NCI-H460 (cell line): Measurements from ENCODE around the gene EFNA4. TPM values are rescaled to one million over a fixed set of nuclear protein-coding genes. Genes with fewer than 3 reads are reported as not detected.

Source experiments
- DNase-seq: peaks from one replicate; pipeline ENCODE4 v3.0.0-alpha.2; 2016; ENCODE audit warnings: low read depth; ENCODE audit errors: extremely low read depth
- total RNA-seq: library from RNA; depleted of rRNA; stranded (reverse); fragments of >200 nt; shearing (Covaris generic); gene quantifications from 2 replicates; pipeline ENCODE4 v1.2.3, GENCODE V29; 2014

The EFNA4 gene
- total RNA-seq, 1 experiment from 2014 or later = 12.1 TPM

DNA sequence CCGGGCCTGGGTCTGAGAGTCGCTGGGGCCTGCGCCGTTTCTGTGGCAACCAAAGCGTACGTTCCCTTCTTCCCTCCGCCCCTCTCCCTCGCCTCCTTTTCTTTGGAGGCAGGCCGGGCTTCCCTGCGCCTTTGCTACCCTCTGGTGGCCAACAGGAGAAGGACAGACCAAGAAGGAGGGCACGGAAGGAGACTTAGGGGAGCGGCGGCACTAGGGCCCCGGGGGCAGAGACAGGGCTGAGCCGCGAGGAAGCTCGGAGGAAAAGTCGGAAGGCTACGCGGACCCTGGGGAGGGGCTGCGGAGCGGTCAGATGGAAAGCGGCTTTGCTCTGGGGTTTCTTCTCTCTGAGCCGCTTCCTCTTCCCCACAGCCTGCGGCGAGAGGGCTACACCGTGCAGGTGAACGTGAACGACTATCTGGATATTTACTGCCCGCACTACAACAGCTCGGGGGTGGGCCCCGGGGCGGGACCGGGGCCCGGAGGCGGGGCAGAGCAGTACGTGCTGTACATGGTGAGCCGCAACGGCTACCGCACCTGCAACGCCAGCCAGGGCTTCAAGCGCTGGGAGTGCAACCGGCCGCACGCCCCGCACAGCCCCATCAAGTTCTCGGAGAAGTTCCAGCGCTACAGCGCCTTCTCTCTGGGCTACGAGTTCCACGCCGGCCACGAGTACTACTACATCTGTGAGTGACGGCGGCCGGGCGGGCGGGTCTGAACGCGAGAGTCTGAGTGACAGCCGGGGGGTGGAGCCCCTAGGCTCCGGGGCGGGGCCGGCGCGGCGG is 21.4 kb downstream of the EFNA4 start:
- DNase-seq = peak; percentile 98

DNA sequence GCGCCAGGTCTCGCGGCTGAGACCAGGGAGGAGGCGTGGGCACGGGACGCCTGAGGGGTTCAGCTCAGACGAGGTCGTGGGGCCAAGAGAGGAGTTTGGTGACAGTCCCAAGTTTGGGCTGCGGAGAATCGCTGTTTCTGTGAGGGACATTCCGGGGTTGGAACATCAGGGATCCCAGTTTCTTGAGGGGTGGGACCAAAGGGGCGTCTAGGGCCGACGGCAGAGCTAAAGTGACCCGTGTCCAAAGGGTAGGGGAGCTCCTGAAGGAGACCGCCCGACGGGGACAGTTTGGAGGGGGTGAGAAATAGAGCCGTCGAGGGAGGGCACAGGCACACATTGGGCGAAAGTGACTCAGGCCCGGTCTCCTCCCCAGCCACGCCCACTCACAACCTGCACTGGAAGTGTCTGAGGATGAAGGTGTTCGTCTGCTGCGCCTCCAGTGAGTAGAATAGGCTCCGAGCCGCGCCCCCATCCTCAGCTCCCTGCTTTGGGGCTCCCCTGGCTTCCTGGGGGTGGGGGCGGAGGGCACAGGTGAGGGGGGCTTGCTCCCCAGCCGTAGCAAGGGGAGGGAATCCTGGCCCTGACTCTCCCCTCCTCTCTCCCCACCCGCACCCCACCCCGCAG is 22.1 kb downstream of the EFNA4 start:
- peak; percentile 52 for DNase-seq

DNA sequence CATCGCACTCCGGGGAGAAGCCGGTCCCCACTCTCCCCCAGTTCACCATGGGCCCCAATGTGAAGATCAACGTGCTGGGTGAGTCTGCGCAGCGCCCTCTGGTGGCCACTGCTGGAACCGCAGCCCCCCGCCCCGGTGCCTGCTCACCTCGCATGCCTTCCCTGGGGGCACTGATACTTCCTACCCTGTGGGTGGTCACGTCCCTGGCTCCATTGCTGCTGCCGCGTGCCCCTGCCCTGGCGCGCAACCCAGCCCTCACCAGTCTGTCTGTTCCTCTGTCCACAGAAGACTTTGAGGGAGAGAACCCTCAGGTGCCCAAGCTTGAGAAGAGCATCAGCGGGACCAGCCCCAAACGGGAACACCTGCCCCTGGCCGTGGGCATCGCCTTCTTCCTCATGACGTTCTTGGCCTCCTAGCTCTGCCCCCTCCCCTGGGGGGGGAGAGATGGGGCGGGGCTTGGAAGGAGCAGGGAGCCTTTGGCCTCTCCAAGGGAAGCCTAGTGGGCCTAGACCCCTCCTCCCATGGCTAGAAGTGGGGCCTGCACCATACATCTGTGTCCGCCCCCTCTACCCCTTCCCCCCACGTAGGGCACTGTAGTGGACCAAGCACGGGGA is 22.7 kb downstream of the EFNA4 start:
- DNase-seq = peak; percentile 52

DNA sequence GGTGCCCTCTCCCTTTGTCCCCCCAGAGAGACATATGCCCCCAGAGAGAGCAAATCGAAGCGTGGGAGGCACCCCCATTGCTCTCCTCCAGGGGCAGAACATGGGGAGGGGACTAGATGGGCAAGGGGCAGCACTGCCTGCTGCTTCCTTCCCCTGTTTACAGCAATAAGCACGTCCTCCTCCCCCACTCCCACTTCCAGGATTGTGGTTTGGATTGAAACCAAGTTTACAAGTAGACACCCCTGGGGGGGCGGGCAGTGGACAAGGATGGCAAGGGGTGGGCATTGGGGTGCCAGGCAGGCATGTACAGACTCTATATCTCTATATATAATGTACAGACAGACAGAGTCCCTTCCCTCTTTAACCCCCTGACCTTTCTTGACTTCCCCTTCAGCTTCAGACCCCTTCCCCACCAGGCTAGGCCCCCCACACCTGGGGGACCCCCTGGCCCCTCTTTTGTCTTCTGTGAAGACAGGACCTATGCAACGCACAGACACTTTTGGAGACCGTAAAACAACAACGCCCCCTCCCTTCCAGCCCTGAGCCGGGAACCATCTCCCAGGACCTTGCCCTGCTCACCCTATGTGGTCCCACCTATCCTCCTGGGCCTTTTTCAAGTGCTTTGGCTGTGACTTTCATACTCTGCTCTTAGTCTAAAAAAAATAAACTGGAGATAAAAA is 23.5 kb downstream of the EFNA4 start:
- no peak for DNase-seq

DNA sequence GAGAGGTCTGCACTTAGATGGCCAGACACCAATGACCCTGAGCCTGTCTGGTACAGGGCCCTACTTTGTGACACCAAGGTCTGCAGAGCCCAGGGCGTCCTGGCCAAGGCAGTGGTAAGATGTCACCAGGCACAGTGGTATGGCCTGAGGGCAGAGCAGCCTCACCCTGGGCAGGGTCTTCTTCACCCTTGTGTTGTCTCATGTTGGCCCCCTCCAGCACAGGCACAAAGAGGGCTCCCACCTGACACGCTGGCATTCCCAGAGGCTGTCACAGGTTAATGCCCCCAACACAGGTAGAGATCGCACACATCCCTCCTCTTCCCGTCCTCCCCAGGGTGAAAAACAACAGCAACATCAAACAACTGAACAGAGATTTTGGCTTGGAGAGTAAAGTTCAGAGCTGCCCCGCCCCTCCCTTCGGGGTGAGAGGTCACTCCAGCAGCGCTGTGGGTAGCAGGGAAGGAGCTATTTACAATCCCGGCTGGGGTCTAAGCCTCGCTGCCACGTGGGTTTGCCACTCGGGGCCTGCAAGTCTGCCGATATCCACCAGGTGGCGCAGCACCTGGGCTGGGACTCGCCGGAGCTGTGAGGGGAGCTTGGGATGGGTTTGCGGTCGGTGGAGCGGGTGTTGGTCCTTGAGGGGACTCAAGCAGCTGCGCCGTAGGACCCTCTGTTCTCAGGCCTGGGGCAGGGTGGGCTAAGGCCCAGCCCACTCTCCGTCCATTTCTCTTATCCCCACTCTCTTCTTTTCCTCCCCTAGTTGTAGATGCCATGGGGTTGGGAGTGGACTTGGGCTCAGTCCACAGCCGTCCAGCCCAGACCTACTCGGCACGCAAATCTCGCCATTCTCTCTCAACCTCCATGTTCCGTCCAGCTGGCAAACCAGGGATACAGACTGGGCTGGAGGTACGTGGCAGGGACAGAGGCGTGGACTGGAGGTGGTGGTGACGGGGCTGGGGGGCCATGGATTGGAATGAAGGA is 27.8 kb downstream of the EFNA4 start:
- peak; percentile 80 for DNase-seq

DNA sequence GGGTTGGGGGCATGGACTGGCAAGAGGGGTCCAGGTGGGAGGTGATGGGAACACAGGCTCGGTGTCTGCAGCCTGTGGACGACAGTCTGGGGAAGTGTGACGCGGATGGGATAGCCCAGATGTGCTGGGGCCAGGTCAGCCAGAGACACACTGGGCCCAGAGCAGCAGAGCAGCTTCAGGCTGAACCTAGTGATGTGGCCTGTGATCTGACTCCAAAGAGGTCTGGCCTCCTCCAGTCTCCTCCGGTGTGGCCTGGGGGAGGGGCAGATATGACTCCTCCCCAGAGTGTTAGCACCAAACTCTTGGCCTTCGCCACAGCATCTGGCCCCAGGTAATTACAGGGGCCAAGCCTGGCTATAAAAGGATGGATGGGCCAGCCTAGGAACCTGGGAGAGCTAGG is 28.6 kb downstream of the EFNA4 start:
- no peak for DNase-seq

DNA sequence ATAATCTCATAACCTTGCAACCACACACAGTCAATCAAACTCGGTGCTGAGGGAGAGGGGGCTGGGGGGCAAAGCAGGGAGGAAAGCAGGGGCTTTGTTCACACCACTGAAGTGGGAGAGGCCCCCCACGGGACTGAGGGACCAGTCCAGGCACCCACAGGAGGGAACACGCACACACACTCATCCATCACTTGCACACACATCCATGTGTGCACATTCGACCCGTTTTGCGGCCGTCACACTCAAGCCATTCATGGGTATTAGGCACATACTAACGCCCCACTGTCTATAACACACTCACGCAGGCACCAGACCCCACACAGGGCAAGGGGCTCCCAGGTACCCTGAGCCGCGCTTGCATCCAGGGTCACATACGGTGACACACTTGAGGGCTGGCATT is 29.1 kb downstream of the EFNA4 start:
- DNase-seq = no peak

DNA sequence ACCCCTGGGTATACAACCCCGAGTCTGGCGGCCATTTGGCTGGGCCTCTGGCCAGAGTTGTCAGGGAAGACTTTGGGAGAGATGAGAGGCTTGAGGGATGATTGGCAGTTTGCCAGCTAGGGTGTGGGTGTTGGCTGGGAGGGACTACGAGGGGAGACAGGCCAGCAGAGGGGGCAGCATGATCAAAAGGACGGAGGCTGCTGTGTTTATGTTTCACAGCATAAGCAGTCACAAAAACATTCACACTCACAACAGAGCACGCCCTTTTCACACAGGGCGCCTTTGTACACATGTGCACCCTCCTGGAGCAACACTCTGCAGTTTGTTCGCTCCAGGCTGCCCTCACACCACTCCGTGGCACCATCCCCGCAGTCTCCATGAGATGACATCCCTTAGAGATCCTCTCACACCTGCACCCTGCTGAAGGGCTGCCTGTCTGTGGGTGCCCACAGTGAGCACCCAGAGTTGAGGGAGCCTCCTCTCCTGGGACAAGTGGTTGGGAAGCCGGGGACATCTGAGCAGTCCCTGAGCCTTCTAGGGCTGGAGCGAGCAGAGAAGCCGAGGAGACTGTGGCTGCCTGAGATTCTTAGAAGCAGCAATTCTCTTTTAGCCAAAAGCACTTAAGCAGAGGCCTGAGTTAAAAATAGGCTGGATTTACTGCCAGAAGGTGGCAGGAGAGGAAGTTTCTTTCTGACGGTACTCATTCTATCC is 30.5 kb downstream of the EFNA4 start:
- DNase-seq = peak; percentile 61

DNA sequence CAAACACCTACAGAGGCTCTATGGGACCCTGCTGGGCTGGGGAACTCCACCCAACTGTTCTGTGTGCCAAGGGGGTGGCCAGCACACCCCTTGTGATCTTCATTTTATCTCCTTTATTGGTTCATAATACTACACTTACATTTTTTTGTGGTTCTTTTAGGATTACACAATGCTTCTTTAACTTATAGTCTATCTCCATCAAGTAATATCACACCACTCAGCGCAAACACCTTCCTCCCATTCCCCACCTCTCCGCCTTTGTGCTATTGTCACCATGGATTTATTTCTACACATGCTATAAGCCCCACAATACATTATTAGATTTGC is 31.0 kb downstream of the EFNA4 start:
- DNase-seq = no peak

DNA sequence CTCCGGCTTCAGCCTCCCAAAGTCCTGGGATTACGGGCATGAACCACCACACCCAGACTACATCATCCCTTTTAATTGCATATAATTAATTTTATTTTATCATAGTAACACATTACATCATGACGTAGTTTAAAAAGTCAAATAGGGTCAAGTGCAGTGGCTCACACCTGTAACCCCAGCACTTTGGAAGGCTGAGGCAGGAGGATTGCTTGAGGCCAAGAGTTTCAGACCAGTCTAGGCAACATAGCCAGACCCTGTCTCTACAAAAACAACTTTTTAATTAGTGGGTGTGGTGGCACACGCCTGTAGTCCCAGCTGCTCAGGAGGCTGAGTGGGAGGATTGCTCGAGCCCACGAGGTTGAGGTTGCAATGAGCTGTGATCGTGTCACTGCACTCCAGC is 35.8 kb downstream of the EFNA4 start:
- DNase-seq = no peak

DNA sequence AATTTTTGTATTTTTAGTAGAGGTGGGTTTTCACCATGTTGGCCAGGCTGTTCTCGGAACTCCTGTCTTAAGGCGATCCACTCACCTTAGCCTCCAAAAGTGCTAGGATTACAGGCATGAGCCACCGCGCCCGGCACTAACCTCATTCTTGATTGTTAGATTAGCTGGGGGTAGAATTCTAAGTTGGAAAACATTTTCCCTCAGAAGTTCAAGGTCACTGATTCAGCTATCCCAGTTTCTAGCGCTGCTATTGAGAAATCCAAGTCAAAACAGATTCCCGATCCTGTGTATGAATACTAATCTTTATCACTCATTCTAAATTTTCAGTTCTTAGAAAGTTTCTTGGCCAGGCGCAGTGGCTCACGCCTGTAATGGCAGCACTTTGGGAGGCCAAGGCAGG is 39.8 kb downstream of the EFNA4 start:
- DNase-seq = no peak

DNA sequence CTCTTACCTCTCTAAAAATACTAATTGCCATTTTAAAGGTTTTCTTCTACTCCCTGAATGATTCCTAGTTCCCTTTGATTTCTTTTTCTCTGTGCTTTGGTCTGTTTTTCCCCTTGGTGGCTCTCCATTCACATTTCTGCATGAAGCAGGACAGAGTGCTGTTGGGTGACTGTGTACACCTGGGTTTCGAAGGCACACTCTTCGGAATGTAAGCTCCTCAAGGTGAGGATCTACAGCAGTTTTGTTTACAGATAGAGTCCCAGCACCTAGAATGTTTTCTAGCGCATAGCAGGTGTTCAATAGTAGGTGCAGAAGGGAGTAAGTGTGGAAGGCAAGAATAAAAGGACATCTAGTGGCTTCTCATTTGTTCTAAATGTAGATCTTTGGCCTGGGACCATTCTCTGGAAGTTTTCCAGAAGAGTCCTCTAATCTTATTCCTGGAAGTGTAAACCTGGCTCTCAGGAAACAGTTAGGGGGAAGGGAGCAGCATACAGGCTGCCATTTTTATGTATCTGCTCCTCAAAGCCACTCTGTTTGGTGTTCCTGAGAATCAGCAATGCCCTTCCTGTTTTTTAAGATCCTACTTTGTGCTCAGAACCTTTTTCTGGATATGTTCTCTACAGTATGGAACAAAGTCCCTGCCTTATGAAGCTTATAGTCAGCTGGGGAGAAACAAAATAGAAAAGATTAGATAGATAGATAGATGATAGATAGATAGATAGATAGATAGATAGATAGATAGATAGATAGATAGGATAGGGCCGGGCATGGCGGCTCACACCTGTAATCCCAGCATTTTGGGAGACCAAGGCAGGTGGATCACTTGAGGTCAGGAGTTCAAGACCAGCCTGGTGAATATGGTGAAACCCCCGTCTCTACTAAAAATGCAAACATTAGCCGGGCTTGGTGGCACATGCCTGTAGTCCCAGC is 41.3 kb downstream of the EFNA4 start:
- DNase-seq = no peak

DNA sequence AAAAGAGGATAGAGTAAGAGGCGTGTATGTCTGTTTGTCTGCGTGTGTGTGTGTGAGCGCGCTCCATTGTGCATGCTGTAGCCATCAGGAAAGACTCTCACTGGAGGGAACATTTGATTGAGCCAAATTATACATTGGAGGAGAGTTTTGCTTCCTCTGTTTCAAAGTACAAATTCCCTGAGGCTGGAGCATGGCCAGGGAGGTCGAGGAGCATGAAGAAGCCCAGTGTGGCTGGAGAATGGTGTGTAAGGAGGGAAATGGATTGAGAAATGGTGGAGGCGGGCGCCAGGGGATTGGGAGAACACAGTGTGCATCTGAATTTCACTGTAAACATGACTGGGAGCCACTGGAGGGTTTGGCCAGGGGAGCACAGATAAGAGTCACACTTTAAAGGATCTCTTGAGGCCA is 42.1 kb downstream of the EFNA4 start:
- DNase-seq = no peak

DNA sequence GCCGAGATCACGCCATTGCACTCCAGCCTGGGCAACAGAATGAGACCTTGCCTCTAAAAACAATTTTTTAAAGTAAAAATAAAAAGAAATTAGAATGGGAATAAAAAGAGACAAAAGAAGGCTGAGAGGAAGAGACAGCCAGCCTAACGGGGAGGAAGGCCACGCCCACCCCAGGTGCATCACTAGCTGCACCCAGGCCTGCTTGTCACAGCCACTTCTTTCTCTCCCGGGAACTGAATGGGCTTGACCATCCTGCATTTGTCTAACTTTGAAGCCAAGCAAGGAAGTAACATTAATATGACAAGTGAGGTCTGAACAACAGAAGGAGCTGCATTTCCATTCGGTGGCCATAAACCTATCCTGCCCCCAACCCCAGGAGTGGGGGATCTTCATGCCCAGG is 43.3 kb downstream of the EFNA4 start:
- DNase-seq = no peak

DNA sequence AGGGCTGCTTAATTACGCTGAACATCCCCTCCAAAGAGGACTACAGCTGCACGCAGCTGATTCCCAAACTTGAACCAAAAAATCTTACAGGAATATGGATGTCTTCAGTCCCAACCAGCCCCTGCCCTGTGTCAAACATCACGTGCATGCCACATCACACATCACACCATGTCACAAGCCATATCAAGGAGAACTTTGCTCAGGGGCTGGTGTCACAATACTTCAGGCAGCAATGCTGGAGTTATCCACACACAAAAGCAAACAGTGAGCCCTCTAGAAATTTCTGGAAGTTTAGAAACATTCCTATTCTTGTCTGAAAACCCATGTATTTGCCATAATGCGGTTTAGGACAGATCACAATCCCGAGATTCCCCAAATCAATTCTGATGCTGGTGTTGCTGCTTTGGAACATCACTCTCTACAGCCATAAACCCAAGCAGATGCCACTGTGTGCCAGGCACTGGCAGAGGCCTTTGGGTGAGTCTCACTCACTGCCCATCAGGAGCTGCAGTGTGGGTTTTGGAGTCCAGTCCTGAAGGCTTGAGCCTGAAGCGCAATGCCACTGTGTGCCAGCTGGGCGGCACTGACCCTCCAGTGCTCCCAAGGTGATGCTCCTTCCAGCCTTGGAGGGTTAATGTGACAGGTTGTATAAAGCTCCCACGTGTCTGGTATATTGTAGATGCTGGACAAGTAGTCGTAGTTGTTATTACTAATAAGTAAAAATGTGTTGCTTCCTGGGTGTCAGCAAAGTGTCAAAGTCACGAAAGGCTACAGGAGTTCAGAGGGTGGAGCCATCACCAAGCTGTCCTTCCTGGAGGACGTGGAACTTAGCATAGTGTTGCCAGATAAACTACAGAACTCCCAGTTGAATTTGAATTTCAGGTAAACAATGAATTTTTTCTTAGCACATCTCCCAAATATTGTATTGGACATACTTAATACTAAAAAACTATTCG is 44.0 kb downstream of the EFNA4 start:
- DNase-seq = no peak

DNA sequence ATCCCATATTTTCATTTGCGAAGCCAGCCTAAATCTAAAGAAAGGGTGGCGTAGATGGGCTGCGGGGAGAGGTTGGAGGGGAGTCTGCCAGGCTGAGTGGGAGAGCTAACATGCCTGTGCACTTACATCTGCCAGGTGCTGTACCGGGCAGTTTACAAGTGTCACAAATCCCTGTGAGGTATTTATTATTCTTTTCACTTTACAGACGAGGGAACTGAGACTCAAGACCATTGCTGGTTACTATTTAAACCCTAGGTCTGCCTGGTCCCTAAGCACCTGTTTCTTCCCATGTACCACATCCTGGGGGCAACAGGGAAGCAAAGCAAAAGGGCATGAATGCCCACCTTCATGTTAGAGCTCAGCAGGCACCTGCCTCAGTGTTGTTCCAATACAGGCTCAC is 44.8 kb downstream of the EFNA4 start:
- DNase-seq = no peak

DNA sequence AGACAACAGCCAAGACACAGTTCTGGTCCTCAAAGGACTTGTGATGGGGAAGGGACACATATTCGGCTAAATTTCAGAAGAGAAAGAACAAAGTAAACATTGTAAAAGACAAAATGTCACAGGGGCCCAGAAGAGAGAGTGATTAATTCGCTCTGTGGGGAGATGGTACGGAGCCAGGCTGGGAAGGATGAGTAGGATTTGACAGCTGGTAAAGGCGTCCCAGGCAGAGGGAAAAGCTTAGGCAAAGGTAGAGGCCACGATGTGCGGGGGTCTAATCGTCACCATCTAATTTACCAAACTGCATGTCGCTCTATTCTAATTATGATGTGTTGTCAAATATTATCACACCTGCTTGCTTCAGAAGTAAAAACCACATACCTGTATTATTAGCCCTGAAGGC is 46.8 kb downstream of the EFNA4 start:
- DNase-seq = no peak

DNA sequence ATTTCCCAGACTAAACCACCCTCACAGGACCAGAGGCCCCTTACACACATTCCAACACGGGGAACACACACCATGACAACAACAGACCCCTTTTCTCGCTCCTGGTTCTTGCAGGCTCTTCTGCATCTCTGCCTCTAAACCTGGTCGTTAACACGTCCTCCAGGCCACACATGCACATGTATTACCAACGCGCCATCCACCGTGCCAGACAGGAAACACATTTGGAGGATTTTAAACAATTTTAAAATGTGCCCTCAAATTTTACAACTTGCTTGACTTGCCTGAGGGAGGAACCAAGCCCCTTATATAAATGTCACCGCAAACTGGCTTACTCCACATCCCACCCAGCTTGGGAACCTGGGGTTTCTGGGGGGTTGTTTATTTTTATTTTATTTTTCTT is 47.3 kb downstream of the EFNA4 start:
- no peak for DNase-seq
